ENCODE results near the gene ANO7.

The ANO7 gene

GRCh38 chr2:241157841-241158545 is 30.5 kb upstream of the ANO7 start:
- no peak for DNase-seq

- no peak for DNase-seq
Observed at GRCh38 chr2:241158546-241158900, 30.0 kb upstream of the ANO7 start.

GRCh38 chr2:241159116-241159515 is 29.4 kb upstream of the ANO7 start:
- DNase-seq: no peak

- no peak for DNase-seq
Observed at GRCh38 chr2:241160318-241160717, 28.2 kb upstream of the ANO7 start.

- DNase-seq: no peak
Observed at GRCh38 chr2:241161646-241162281, 26.7 kb upstream of the ANO7 start.

- DNase-seq: no peak
Observed at GRCh38 chr2:241163601-241164118, 24.8 kb upstream of the ANO7 start.

- no peak for DNase-seq
Observed at GRCh38 chr2:241168366-241168765, 20.1 kb upstream of the ANO7 start.

- DNase-seq: no peak
Observed at GRCh38 chr2:241173557-241173956, 14.9 kb upstream of the ANO7 start.

GRCh38 chr2:241177526-241178334 is 10.7 kb upstream of the ANO7 start:
- no peak for DNase-seq

GRCh38 chr2:241178961-241179360 is 9.5 kb upstream of the ANO7 start:
- DNase-seq: no peak

- DNase-seq: no peak
Observed at GRCh38 chr2:241179899-241180298, 8.6 kb upstream of the ANO7 start.

- DNase-seq: no peak
Observed at GRCh38 chr2:241180495-241180894, 8.0 kb upstream of the ANO7 start.

- no peak for DNase-seq
Observed at GRCh38 chr2:241182126-241182525, 6.4 kb upstream of the ANO7 start.

GRCh38 chr2:241182531-241183133 is 5.8 kb upstream of the ANO7 start:
- no peak for DNase-seq

GRCh38 chr2:241183221-241183620 is 5.3 kb upstream of the ANO7 start:
- no peak for DNase-seq

- no peak for DNase-seq
Observed at GRCh38 chr2:241184901-241185300, 3.6 kb upstream of the ANO7 start.

- DNase-seq: no peak
Observed at GRCh38 chr2:241185961-241186360, 2.5 kb upstream of the ANO7 start.

GRCh38 chr2:241187101-241187917 is 1.2 kb upstream of the ANO7 start:
- DNase-seq: no peak

GRCh38 chr2:241187918-241188234 is 601 bp upstream of the ANO7 start:
- no peak for DNase-seq

GRCh38 chr2:241189093-241189855 is 797 bp downstream of the ANO7 start:
- DNase-seq: no peak

GRCh38 chr2:241189856-241190201 is 1.4 kb downstream of the ANO7 start:
- DNase-seq: no peak
